Activated naive CD4-positive, alpha-beta T cell treated with Interleukin-2 at 50 U/mL for 16 hours (primary cell): ENCODE measurements around the gene PLXDC1.
"Not testable (repeated sequence)": the region's sequence is repeated elsewhere in the genome, so short reads cannot be mapped to it uniquely, and the experiment has no call there.

Source experiments
- DNase-seq: peaks from one replicate; pipeline ENCODE4 v3.0.0-alpha.2; 2020

The PLXDC1 gene

GRCh38 chr17:39151943-39152818 lies 744 bp upstream of the PLXDC1 start:
- peak; percentile 27 for DNase-seq

DNA sequence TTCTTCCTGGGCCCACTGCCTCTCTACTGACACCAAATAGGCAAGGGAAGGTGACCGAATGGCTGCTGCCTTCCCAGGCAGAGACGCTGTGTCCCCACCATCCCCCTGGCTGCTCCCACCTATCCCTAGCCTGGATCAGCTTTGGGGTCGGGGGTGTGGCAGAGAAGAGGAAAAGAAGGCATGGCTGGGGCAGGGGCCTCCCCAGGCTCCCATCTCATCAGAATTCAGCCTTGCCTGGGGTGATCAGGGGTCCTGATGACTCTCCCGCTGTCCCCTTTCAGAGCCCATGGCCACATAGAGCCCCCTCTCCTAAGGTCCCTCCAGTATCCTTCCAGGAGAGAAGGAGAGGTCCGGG lies 665 bp downstream of the PLXDC1 start:
- no peak for DNase-seq

- no peak for DNase-seq
These were observed 1.3 kb downstream of the PLXDC1 start for GRCh38 chr17:39150104-39150634.

GRCh38 chr17:39147221-39148185 lies 3.9 kb downstream of the PLXDC1 start:
- DNase-seq: no peak

DNA sequence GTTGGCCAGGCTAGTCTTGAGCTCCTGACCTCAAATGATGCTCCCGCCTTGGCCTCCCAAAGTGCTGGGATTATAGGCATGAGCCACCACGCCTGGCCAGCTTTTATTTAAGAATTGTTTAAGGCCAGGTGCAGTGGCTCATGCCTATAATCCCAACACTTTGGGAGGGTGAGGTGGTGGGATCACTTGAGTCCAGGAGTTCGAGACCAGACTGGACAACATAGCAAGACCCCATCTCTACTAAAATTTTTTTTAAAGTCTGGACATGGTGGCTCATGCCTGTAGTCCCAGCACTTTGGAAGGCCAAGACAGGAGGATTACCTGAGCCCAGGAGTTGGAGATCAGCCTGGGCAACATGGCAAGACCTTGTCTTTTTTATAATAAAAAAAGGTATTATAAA lies 5.2 kb downstream of the PLXDC1 start:
- DNase-seq: no peak

- DNase-seq: no peak
These were observed 6.3 kb downstream of the PLXDC1 start for GRCh38 chr17:39145143-39145542.

- no peak for DNase-seq
These were observed 7.0 kb downstream of the PLXDC1 start for GRCh38 chr17:39144416-39144840.

DNA sequence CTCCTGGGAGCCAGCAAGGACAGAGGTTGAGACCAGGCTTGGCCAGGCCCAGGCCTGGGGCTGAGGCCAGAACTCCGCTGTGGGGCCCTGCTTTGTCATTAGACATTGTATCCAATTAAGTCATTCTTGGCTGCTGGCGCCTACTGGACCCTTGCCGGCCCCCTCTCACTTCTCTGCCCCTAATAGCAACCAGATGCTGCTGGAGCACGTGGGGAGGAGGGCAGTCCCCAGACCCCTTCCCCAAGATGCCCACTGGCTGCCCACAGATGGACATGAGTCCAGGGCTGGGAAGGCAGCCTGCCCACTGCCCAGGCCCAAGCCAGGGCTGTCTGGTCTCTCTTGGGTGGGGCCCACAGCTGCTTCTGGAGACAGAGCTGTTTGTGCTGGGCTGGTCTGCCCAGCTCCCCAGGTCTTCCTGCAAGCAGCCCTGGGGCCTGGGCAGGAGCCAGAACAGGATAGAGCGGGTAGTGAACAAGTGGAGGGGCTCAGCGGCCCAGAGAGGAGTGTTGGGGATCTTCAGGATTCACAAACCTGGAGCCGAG lies 7.8 kb downstream of the PLXDC1 start:
- DNase-seq: no peak

- DNase-seq: no peak
These were observed 9.3 kb downstream of the PLXDC1 start for GRCh38 chr17:39141915-39142664.

DNA sequence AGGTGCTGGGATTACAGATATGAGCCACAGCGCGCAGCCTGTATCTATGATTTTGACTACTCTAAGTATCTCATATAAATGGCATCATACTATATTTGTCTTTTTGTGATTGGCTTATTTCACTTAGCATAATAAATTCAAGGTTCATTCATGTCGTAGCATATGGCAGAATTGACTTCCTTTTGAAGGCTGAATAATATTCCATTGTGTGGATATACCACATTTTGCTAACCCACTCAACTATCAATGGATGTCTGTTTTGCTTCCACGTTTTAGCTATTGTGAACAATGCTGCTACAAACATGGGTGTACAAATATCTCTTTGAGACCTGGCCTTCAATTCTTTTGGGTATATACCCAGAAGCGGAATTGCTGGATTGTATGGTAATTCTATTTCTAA lies 10.1 kb downstream of the PLXDC1 start:
- DNase-seq: no peak

- DNase-seq: no peak
These were observed 11.9 kb downstream of the PLXDC1 start for GRCh38 chr17:39139561-39139960.

DNA sequence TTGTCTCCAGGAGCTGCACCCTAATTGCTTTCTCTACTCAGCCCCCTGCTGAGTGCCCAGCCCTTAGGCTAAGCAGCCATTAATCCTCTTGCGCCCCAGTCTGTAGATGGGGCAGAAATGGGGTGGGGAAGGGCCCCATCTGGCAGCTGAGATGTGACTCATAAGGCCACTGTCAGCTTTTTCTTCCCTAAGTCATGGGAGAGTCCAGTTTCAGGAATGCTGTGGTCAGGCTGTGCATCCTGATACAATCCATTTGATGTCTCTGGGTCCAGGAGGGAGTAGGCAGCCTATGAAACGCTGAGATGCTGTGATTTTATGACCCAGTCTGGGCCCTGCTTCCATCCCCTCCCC lies 12.3 kb downstream of the PLXDC1 start:
- no peak for DNase-seq

DNA sequence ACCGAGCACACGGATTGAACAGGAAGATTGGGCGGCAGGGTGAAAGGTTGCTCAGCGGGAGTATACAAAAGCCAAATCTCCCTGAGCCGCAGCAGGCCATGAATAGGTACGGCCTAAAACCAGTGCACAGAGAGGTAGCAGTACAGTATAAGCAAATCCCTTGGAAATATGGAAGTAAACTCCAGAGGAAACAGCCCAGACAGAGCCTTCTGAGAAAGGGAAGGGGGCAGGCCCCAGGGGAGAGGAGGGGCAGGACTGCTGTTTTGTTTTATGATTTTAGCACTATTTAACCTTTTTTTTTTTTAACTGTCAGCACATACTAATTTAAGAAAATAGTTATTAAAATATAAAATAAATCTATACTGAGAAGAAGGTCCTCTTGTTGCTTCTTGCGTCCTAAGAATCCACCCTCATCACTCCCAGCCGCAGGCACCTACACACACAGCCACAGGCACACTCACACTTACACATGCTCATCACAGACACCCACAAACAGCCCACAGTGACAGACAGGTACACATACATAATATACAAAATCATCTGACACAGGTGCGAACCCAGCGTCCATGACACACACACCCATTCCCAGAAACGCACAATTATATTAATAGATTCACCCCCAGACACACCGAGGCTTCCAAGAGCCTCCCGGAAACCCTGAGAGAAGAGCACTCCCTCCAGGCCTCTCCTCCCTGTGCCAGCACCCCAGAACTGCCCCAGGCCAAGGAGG lies 12.8 kb downstream of the PLXDC1 start:
- DNase-seq: no peak

GRCh38 chr17:39134878-39135277 lies 16.6 kb downstream of the PLXDC1 start:
- no peak for DNase-seq

- DNase-seq: no peak
These were observed 19.2 kb downstream of the PLXDC1 start for GRCh38 chr17:39132192-39132610.

GRCh38 chr17:39131616-39132015 lies 19.8 kb downstream of the PLXDC1 start:
- no peak for DNase-seq

DNA sequence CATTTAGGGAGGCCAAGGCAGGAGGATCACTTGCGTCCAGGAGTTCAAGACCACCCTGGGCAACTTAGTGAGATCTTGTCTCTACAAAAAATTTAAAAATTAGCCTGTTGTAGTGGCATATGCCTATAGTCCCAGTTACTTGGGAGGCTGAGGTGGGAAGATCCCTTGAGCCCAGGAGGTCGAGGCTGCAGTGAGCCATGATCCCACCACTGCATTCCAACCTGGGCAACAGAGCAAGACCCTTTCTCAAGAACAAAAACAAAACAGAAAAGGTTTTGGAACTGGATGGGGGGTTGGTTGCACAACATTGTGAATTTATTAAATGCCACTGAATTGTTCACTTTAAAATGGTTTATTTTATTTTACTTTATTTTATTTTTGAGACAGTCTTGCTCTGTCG lies 21.2 kb downstream of the PLXDC1 start:
- DNase-seq: no peak

DNA sequence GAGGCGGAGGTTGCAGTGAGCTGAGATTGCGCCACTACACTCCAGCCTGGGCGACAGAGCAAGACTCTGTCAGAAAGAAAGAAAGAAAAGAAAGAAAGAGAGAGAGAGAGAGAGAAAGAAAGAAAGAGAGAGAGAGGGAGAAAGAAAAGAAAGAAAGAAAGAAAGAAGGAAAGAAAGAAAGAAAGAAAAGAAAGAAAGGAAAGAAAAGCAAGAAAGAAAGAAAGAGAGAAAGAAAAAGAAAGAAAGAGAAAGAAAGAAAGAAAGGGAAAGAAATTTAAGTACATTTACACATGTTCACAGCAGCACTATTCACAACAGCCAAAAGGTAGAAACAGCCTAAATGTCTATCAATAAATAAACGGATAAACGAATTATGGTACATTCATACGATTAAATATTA lies 21.9 kb downstream of the PLXDC1 start:
- not testable (repeated sequence) for DNase-seq

DNA sequence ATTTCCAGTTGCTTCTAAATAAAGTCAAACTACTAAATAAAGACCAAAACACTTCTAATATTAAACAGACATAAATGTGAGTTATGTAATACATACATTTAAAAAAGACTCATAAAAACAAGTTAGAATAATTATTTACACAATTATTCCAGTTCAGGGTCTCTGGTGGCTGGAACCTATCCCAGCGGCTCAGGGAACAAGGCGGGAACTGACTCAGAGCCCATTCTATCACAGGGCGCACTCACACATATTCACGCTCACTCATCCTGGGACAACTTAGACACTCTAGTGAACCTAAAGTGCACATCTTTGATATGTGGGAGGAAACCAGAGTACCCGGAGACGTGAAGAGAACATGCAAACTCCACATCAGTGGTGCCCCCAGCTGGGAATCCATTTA lies 25.0 kb downstream of the PLXDC1 start:
- no peak for DNase-seq

- DNase-seq: no peak
These were observed 26.1 kb downstream of the PLXDC1 start for GRCh38 chr17:39125143-39125875.

GRCh38 chr17:39123627-39124026 lies 27.8 kb downstream of the PLXDC1 start:
- no peak for DNase-seq
